ENCODE data around the gene METTL6.
A peak's percentile ranks its signal among the peaks of the same experiment; 100 is the strongest.

METTL6 gene

DNA sequence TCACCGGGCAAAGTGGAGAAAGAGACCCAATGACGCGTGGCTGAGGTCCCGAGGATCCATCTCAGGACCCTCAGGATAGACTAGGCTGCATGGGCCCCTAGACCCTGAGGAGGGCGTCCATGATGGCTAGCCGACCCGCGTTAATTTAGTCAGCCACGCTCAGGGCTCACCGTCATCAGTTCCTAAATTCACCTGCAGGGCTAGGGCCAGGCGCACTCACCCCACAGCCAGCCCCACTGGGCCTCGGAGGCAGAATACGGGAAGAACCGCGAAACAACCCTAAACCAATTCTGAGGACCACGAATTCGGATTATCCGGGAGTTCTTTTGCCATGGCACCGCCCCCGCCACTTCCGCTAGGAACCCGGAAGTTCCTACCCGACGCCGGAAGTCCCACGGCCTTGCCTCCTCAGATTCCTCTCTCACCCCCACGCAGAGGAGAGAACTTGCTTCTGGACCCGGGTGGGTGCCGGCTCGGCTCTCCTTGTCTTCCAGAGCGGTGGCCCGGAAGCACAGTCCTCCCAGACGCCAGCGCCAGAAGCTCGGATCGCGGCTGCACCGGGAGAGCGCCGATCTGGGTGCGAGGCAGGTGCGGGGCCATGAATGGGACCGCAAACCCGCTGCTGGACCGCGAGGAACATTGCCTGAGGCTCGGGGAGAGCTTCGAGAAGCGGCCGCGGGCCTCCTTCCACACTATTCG is at the start of gene METTL6, which contains the start of gene EAF1:
Gene METTL6 (minus strand): TSS at position 363 of the 699 bp plus-strand sequence. CDS start 1,033 bp downstream, outside the sequence.
Gene EAF1 (plus strand): TSS at position 417 of the 699 bp plus-strand sequence. CDS start 182 bp downstream, at position 599.
- TF ChIP-seq GATA2 (IDR thresholded peaks at IDR 0.05; ENCODE audit: low read depth, low read length) (no peak), GATA3 (IDR thresholded peaks at IDR 0.05; ENCODE audit: low read depth, low read length) (no peak)

- TF ChIP-seq GATA3 (IDR thresholded peaks at IDR 0.05; ENCODE audit: low read depth, low read length) (no peak), GATA2 (IDR thresholded peaks at IDR 0.05; ENCODE audit: low read depth, low read length) (no peak)
Observed at GRCh38 chr3:15476378-15476777, 49.0 kb upstream of the METTL6 start.

DNA sequence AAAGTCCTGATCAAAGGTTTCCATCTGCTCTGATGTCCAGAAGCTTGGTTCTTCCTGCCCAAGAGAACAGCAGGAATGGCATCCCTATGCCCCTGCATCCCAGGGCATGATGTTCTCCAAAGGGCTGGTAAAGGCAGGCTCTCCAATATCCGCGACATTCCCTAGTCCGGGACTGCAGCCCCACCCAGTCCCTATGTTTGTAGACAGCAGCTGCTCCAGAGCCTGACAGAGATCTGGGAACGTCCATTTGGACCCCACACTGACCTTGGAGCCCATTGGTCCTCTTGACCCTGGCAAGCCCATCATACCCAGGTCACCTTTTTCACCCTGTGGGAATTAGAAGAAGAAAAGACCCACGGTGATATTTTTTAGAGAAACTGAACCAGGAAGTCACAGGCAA is 47.8 kb upstream of the METTL6 start:
- TF ChIP-seq GATA3 (IDR thresholded peaks at IDR 0.05; ENCODE audit: low read depth, low read length) (no peak), GATA2 (IDR thresholded peaks at IDR 0.05; ENCODE audit: low read depth, low read length) (no peak)

- no peak for TF ChIP-seq GATA3 (IDR thresholded peaks at IDR 0.05; ENCODE audit: low read depth, low read length)
- no peak for TF ChIP-seq GATA2 (IDR thresholded peaks at IDR 0.05; ENCODE audit: low read depth, low read length)
Observed at GRCh38 chr3:15471861-15472260, 44.5 kb upstream of the METTL6 start.

GRCh38 chr3:15470849-15471248 is 43.5 kb upstream of the METTL6 start:
- TF ChIP-seq GATA2 (IDR thresholded peaks at IDR 0.05; ENCODE audit: low read depth, low read length) (no peak), GATA3 (IDR thresholded peaks at IDR 0.05; ENCODE audit: low read depth, low read length) (no peak)

DNA sequence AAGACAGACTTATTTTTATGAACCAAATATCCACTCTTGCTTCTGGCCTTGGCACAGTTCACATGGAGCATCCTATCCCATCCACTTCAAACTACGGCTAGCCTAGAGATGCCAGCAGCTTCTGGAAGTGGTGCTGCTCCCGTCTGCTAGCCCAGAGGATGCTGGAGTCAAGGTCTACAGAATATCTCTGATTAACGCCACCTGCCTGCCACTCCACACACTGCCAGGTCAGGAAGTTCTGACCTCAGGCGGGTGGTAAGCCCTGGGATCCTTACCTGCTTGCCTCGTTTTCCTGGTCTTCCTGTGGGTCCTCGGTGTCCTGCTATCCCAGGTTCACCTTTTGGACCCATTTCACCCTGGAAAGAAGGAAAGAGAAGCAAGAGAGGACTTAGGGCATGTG is 42.9 kb upstream of the METTL6 start:
- TF ChIP-seq GATA3 (IDR thresholded peaks at IDR 0.05; ENCODE audit: low read depth, low read length) (no peak), GATA2 (IDR thresholded peaks at IDR 0.05; ENCODE audit: low read depth, low read length) (no peak)

DNA sequence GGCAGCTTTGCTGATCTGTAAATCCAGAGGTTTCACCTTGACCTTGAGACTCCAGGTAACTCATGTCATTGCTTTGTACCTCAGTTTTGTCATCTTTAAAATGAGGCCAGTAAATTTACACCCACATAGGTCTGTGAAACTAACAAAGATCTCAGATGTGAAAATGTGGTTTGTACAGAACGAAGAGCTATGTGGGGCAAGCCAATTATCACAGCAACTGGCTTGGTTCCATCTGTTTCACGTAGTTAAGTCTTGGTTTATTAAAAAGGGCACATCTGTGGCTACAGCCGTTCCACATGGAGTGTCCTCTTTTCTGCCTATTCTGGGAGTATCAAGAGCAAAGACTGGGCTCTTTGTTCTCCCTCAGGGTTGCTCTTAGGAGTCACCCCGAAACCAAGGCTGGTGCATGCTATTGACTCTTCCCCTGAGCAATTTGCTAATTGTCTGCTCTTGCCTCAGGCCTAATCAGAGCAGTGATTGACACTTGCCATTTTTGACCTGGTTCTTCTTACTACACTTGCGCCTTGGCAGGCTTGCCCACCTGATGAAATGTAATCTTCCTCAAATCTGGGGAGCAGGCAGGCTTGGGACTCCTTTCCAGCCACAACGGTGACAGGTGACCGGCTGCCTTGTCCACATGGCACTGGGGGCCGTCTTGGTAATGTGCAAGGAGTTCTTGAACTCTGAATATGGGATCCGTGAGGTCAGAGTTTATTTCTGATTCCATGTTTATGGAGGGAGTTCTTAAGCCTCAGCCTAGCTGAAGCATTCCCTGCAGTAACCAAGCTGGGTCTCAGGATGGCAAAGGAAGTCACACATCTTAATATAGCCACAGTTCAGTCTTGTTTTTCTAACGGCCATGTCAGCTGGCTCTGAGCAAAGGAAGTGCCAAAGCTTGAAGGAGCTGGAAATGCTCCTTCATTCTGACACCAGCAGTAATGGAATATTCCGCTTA is 40.2 kb upstream of the METTL6 start:
- no peak for TF ChIP-seq GATA3 (IDR thresholded peaks at IDR 0.05; ENCODE audit: low read depth, low read length)
- no peak for TF ChIP-seq GATA2 (IDR thresholded peaks at IDR 0.05; ENCODE audit: low read depth, low read length)

- TF ChIP-seq GATA3 (IDR thresholded peaks at IDR 0.05; ENCODE audit: low read depth, low read length) (no peak), GATA2 (IDR thresholded peaks at IDR 0.05; ENCODE audit: low read depth, low read length) (no peak)
Observed at GRCh38 chr3:15465876-15466585, 38.7 kb upstream of the METTL6 start.

- TF ChIP-seq GATA2 (IDR thresholded peaks at IDR 0.05; ENCODE audit: low read depth, low read length) = no peak
- no peak for TF ChIP-seq GATA3 (IDR thresholded peaks at IDR 0.05; ENCODE audit: low read depth, low read length)
Observed at GRCh38 chr3:15462451-15462850, 35.1 kb upstream of the METTL6 start.

DNA sequence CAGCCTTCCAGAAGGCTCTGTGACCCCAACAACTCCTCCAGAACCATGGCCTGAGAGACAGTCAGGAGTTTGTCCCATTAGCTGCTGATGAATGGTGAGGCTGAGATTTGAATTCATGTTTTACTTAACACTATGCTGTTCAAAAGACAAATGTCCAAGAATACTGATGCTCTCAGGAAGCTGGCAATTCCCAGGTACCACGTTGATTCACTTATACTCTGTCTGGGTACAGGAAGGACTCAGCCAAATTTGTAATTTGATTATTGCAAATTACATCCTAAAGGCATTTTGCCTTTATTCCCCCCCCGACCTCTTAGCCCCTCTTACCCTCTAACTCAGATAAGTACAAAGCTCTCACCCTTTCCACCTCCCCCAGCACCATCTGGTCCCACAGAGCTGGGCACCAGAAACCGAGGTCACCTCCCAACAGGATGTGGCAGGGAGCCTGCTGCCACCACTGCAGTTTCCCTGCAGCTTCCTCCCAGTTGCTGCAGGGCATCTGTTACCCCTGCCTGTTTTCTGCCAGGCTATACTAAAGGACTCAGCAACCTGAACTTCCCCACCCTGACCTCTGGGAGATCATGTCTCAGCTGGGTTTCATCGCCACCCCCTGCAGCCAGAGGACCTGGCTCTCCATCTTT is 33.7 kb upstream of the METTL6 start:
- TF ChIP-seq GATA2 (IDR thresholded peaks at IDR 0.05; ENCODE audit: low read depth, low read length) (0 out of 2 replicates have a peak, but pooled peaks have one; percentile 15), GATA3 (IDR thresholded peaks at IDR 0.05; ENCODE audit: low read depth, low read length) (no peak)

GRCh38 chr3:15458212-15458780 is 31.0 kb upstream of the METTL6 start:
- TF ChIP-seq GATA2 (IDR thresholded peaks at IDR 0.05; ENCODE audit: low read depth, low read length) (no peak), GATA3 (IDR thresholded peaks at IDR 0.05; ENCODE audit: low read depth, low read length) (no peak)

DNA sequence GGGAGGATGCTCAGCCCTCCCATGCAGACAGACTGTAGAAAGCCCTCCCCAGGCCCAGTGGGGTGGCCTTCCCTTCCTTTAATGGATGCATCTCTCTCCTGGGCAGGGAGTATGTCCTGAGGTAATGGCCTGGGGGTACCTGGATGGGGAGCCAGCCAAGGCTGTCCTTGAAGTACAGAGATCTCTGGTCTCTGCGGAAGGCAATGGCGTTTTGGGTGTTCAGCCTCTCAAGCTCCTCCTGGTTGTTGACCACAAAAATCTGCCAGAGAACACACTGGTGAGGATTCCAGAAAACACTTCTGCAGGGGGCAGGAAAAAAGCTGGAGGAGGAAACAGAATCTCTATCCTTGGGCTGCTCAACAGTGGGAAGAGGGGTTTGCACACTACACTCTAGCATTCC is 29.0 kb upstream of the METTL6 start:
- TF ChIP-seq GATA3 (IDR thresholded peaks at IDR 0.05; ENCODE audit: low read depth, low read length) (no peak), GATA2 (IDR thresholded peaks at IDR 0.05; ENCODE audit: low read depth, low read length) (no peak)

DNA sequence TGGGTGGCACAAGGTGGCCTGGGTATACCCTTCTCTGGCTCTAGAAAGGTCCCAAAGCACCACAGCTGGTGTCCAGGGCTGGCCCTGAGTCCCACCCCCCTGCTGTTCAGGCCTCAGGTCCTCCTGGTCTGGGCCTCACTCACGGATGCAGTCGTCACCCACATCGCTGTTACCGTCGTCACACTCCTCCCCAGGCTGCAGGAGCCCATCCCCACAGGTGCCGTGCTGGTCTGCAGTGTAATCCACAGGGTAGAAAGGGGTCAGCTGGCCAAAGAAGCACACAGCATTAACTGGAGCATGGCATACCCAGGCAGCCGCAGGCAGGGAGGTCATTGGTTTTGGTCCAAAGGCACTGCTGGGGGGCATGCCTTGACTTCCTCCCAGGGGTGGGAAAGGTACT is 28.4 kb upstream of the METTL6 start:
- TF ChIP-seq GATA2 (IDR thresholded peaks at IDR 0.05; ENCODE audit: low read depth, low read length) (no peak), GATA3 (IDR thresholded peaks at IDR 0.05; ENCODE audit: low read depth, low read length) (no peak)

Measured in SH-SY5Y (cell line).